HG03442 (cell line): ENCODE measurements around the gene KCNAB1.
A peak's percentile ranks its signal among the peaks of the same experiment; 100 is the strongest.
"Not testable (repeated sequence)": the region's sequence is repeated elsewhere in the genome, so short reads cannot be mapped to it uniquely, and the experiment has no call there.

ENCODE experiments used
- ATAC-seq: cut with Tn5 transposase; IDR thresholded peaks from one replicate; pipeline ENCODE4 v1.9.1; 2021; ENCODE audit warnings: mild to moderate bottlenecking, moderate library complexity; ENCODE audit not compliant: unreplicated experiment

Gene KCNAB1

GRCh38 chr3:156554842-156555687, 434.7 kb downstream of the KCNAB1 start, which contains the start of gene SSR3:
Gene SSR3 (minus strand): TSS chr3:156555117. CDS start chr3:156555089, 28 bp downstream.
- peak; percentile 99 for ATAC-seq

GRCh38 chr3:156558389-156558788, 438.0 kb downstream of the KCNAB1 start:
- ATAC-seq = no peak

GRCh38 chr3:156559321-156559720, 438.9 kb downstream of the KCNAB1 start:
- no peak for ATAC-seq

- peak; percentile 55 for ATAC-seq
Measured at GRCh38 chr3:156561533-156561932, 441.2 kb downstream of the KCNAB1 start.

GRCh38 chr3:156562486-156562885, 442.1 kb downstream of the KCNAB1 start:
- ATAC-seq = not testable (repeated sequence)

- no peak for ATAC-seq
Measured at GRCh38 chr3:156563900-156564682, 443.7 kb downstream of the KCNAB1 start.

- not testable (repeated sequence) for ATAC-seq
Measured at GRCh38 chr3:156569016-156569415, 448.6 kb downstream of the KCNAB1 start.

GRCh38 chr3:156569881-156570280, 449.5 kb downstream of the KCNAB1 start:
- ATAC-seq = not testable (repeated sequence)

GRCh38 chr3:156575641-156576040, 455.3 kb downstream of the KCNAB1 start:
- no peak for ATAC-seq

GRCh38 chr3:156576051-156576450, 455.7 kb downstream of the KCNAB1 start:
- no peak for ATAC-seq

- no peak for ATAC-seq
Measured at GRCh38 chr3:156576651-156577348, 456.4 kb downstream of the KCNAB1 start.

GRCh38 chr3:156577736-156578135, 457.4 kb downstream of the KCNAB1 start:
- no peak for ATAC-seq

GRCh38 chr3:156579427-156579851, 459.1 kb downstream of the KCNAB1 start:
- no peak for ATAC-seq

- no peak for ATAC-seq
Measured at GRCh38 chr3:156581033-156581432, 460.7 kb downstream of the KCNAB1 start.

GRCh38 chr3:156581954-156582353, 461.6 kb downstream of the KCNAB1 start:
- no peak for ATAC-seq

- ATAC-seq = peak; percentile 78
Measured at GRCh38 chr3:156582532-156583183, 462.3 kb downstream of the KCNAB1 start.

GRCh38 chr3:156583469-156583868, 463.1 kb downstream of the KCNAB1 start:
- no peak for ATAC-seq

GRCh38 chr3:156586905-156587759, 466.8 kb downstream of the KCNAB1 start:
- ATAC-seq = peak; percentile 31

GRCh38 chr3:156587760-156588069, 467.3 kb downstream of the KCNAB1 start:
- no peak for ATAC-seq
